PC-9 (cell line): ENCODE measurements around the gene DUSP11. TPM values are rescaled to one million over a fixed set of nuclear protein-coding genes. Genes with fewer than 3 reads are reported as not detected.

Source experiments
- BruUV-seq: library from RNA; stranded (reverse); fragments of 400-500 nt; replicated peaks from 2 replicates; lab custom pipeline; 2021; lab: Mats Ljungman, UMichigan
- CTCF ChIA-PET: fragments of 300-600 bp; sonication (Branson Sonifier 250); formaldehyde crosslinking; loops from one replicate; lab custom pipeline; 2022; ENCODE audit warnings: antibody characterized with exemption; lab: Charles Lee
- POLR2A ChIA-PET: fragments of 300-600 bp; sonication (Branson Sonifier 250); formaldehyde crosslinking; loops from one replicate; lab custom pipeline; 2022; ENCODE audit warnings: antibody characterized with exemption; ENCODE audit not compliant: unreplicated experiment; lab: Charles Lee
- DNase-seq, 2 experiments: peaks; one replicate each; pipeline versions ENCODE4 v3.0.0 to v3.0.0-alpha.2; 2015 to 2022; ENCODE audit warnings: mixed read lengths in 1 of 2
- H2AFZ ChIP-seq: fragments of 200-600 bp; sonication (generic); 2 replicates; pipeline ENCODE4 v1.8.1; 2017; ENCODE audit warnings: antibody characterized with exemption
- H3F3A ChIP-seq: fragments of 200-600 bp; sonication (generic); 2 replicates; pipeline ENCODE4 v1.8.1; 2017; ENCODE audit warnings: antibody characterized with exemption, mild to moderate bottlenecking, low read depth; ENCODE audit not compliant: insufficient read depth
- H3K27ac ChIP-seq: fragments of 200-600 bp; sonication (generic); 2 replicates; pipeline ENCODE4 v1.6.1; 2016; ENCODE audit warnings: mixed run types
- H3K27me3 ChIP-seq: fragments of 200-600 bp; sonication (generic); 2 replicates; pipeline ENCODE4 v1.6.1; 2016; ENCODE audit warnings: low read depth, mixed run types; ENCODE audit not compliant: insufficient read depth
- H3K36me3 ChIP-seq: fragments of 200-600 bp; sonication (generic); 2 replicates; pipeline ENCODE4 v1.6.1; 2016; ENCODE audit warnings: low read depth, mixed run types
- H3K4me1 ChIP-seq: fragments of 200-600 bp; sonication (generic); replicated peaks from 2 replicates; pipeline ENCODE4 v1.6.1; 2016; ENCODE audit warnings: mixed run types; ENCODE audit not compliant: insufficient read depth
- H3K4me2 ChIP-seq: fragments of 200-600 bp; sonication (generic); 2 replicates; pipeline ENCODE4 v1.6.1; 2017; ENCODE audit warnings: mixed run types
- H3K4me3 ChIP-seq: fragments of 200-600 bp; sonication (generic); 2 replicates; pipeline ENCODE4 v1.6.1; 2016; ENCODE audit warnings: mixed run types
- H3K79me2 ChIP-seq: fragments of 200-600 bp; sonication (generic); 2 replicates; pipeline ENCODE4 v1.6.1; 2017; ENCODE audit warnings: low read depth, mixed run types
- H3K9me2 ChIP-seq: fragments of 200-600 bp; sonication (generic); 2 replicates; pipeline ENCODE4 v1.8.1; 2017; ENCODE audit warnings: mild to moderate bottlenecking; ENCODE audit not compliant: insufficient read depth
- H3K9me3 ChIP-seq: fragments of 200-600 bp; sonication (generic); 2 replicates; pipeline ENCODE4 v1.8.1; 2016; ENCODE audit warnings: low read depth; ENCODE audit not compliant: insufficient read depth
- H4K20me1 ChIP-seq: fragments of 200-600 bp; sonication (generic); 2 replicates; pipeline ENCODE4 v1.8.1; 2017; ENCODE audit not compliant: insufficient read depth
- CTCF ChIP-seq: fragments of 200-600 bp; sonication (generic); conservative IDR thresholded peaks from 2 replicates; pipeline ENCODE4 v1.6.1; 2017; ENCODE audit warnings: mixed run types, antibody characterized with exemption, mild to moderate bottlenecking, moderate library complexity
- EZH2 ChIP-seq: fragments of 200-600 bp; sonication (generic); IDR thresholded peaks from 2 replicates; pipeline ENCODE4 v1.8.0; 2017; ENCODE audit warnings: antibody characterized with exemption, low read depth
- intact Hi-C: fragments of 100-400 bp; cut with micrococcal nuclease; formaldehyde crosslinking; loops from one replicate; pipeline ENCODE4 v1.10.0; 2022; ENCODE audit not compliant: unreplicated experiment
- total RNA-seq: library from RNA; stranded (reverse); gene quantifications from 2 replicates; pipeline ENCODE4 v1.2.3, GENCODE V29; 2021

The DUSP11 gene
- total RNA-seq, 1 experiment from 2014 or later = 24.1 TPM

GRCh38 chr2:73746015-73746876 is 33.7 kb downstream of the DUSP11 start:
- intact Hi-C loops = no loop called here
- Histone ChIP-seq H3K36me3 (no peaks in the 10 kb centered on the region), H3K27ac (no peak overlapping the region), H3K79me2 (no peaks in the 10 kb centered on the region), H3F3A (peaks cover 4% of the 10 kb centered on the region; the same call in 1 of the 2 replicates), H4K20me1 (no peaks in the 10 kb centered on the region), H2AFZ (no peak overlapping the region), H3K9me3 (no peaks in the 10 kb centered on the region), H3K4me1 (no peaks in the 10 kb centered on the region), H3K27me3 (no peaks in the 10 kb centered on the region), H3K4me3 (no peak overlapping the region), H3K4me2 (no peak overlapping the region), H3K9me2 (no peaks in the 10 kb centered on the region)
- BruUV-seq = no TSS peak
- ChIA-PET CTCF (interaction anchor here (0.6 kb wide), 1 partner anchor 635 kb away, joined by 15 read pairs; no protein-coding TSS in a partner anchor), POLR2A (no interaction called here)
- DNase-seq = no peak
- no peak for TF ChIP-seq CTCF
- no peak for TF ChIP-seq EZH2

GRCh38 chr2:73740767-73741166 is 39.1 kb downstream of the DUSP11 start:
- no peak overlapping the region for H3K4me3 ChIP-seq
- peaks cover 13% of the 10 kb centered on the region; the same call in 1 of the 2 replicates for H3F3A ChIP-seq
- no peaks in the 10 kb centered on the region for H3K27me3 ChIP-seq
- TF ChIP-seq EZH2 = no peak
- no peak for TF ChIP-seq CTCF
- peaks cover 7% of the 10 kb centered on the region; the same call in 1 of the 2 replicates for H3K4me1 ChIP-seq
- no peak overlapping the region for H3K4me2 ChIP-seq
- intact Hi-C loops = no loop called here
- no peak for DNase-seq
- POLR2A ChIA-PET = no interaction called here
- no peak overlapping the region for H2AFZ ChIP-seq
- H3K36me3 ChIP-seq = no peaks in the 10 kb centered on the region
- CTCF ChIA-PET = no interaction called here
- no TSS peak for BruUV-seq
- H3K9me3 ChIP-seq = peaks cover 8% of the 10 kb centered on the region; the same call in 1 of the 2 replicates
- peaks cover 12% of the 10 kb centered on the region for H3K79me2 ChIP-seq
- H3K27ac ChIP-seq = no peak overlapping the region
- H3K9me2 ChIP-seq = no peaks in the 10 kb centered on the region
- H4K20me1 ChIP-seq = no peaks in the 10 kb centered on the region

- Histone ChIP-seq H3F3A (peaks cover 14% of the 10 kb centered on the region; the same call in 1 of the 2 replicates), H3K36me3 (no peaks in the 10 kb centered on the region), H3K27ac (no peak overlapping the region)
These were observed 40.8 kb downstream of the DUSP11 start for GRCh38 chr2:73739101-73739500.

More at GRCh38 chr2:73739101-73739500, 40.8 kb downstream of the DUSP11 start:
- DNase-seq = peak in 1 of 2 experiments; percentile 48
- Histone ChIP-seq H3K27me3 (no peaks in the 10 kb centered on the region), H3K4me1 (peaks cover 12% of the 10 kb centered on the region; the same call in 1 of the 2 replicates), H3K79me2 (peaks cover 22% of the 10 kb centered on the region), H3K4me3 (no peak overlapping the region), H3K4me2 (no peak overlapping the region), H2AFZ (no peak overlapping the region), H3K9me3 (peaks cover 8% of the 10 kb centered on the region; the same call in 1 of the 2 replicates), H4K20me1 (no peaks in the 10 kb centered on the region), H3K9me2 (no peaks in the 10 kb centered on the region)
- ChIA-PET CTCF (no interaction called here), POLR2A (no interaction called here)
- TF ChIP-seq EZH2 (no peak), CTCF (no peak)
- intact Hi-C loops = no loop called here
- no TSS peak for BruUV-seq
